ENCODE measurements around the gene MRPL24. TPM values are rescaled to one million over a fixed set of nuclear protein-coding genes. Genes with fewer than 3 reads are reported as not detected.

MRPL24 gene
- total and polyA plus RNA-seq, 9 of the 15 experiments (the other 6 are each of a cell fraction or from before 2014, with no cell fraction given), result 74.3 to 267 (median 113) TPM

DNA sequence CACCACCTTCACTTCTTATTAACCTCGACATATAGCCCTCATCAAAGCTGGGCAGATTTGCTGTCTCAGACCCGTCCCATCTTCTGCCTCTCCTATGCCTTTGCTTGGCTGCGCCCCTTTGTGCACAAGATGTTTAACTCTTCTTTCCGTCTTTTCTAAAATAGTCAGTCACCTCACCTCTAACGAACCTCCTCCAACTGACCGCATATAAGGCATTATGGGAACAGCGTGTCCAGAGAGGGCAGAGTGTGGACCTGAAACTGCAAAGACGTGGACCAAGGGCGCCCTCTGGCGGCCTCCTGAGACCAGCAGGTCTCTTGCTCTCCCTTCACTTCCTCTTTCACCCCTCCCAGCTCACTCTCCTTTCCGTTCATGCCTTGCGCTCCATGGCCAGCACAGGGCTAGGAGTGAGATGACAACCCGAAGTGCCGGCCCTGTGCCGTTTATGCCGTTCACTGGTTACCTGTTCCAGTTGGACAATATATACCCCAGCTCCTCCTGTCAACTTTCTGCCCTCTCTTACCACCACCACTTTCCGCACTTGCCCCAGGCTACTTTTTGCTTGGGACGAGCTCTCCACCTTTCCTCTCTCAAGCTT, 15.1 kb downstream of the MRPL24 start (continued):
- TF ChIP-seq MAFF (IDR thresholded peaks at IDR 0.05; ENCODE audit: low read length) (no peak), ZNF282 (CRISPR knock-in tag; IDR thresholded peaks at IDR 0.05) (no peak), SMARCE1 (IDR thresholded peaks at IDR 0.05) (peak; percentile 43; the same call in 1 of the 2 replicates), PHF8 (IDR thresholded peaks at IDR 0.05; ENCODE audit: borderline replicate concordance, low read length) (no peak), MTA2 (IDR thresholded peaks at IDR 0.05; ENCODE audit: low read depth) (no peak), ZNF699 (CRISPR knock-in tag; IDR thresholded peaks at IDR 0.05; ENCODE audit: insufficient replicate concordance) (no peak), HNRNPL (IDR thresholded peaks at IDR 0.05; ENCODE audit: low read depth, low read length) (no peak), ZC3H11A (IDR thresholded peaks at IDR 0.05; ENCODE audit: low read depth, low read length) (no peak), SNRNP70 (optimal IDR thresholded peaks at IDR 0.05; ENCODE audit: low read depth, low read length) (no peak), MTF1 (CRISPR knock-in tag; IDR thresholded peaks at IDR 0.05; ENCODE audit: borderline replicate concordance) (no peak), BHLHE40 (IDR thresholded peaks at IDR 0.05; ENCODE audit: low read length) (0 out of 2 replicates have a peak, but pooled peaks have one; percentile 6), MTA1 (IDR thresholded peaks at IDR 0.05; ENCODE audit: borderline replicate concordance) (peak; percentile 71), ZNF311 (CRISPR knock-in tag; IDR thresholded peaks at IDR 0.05) (no peak), RBM39 (optimal IDR thresholded peaks at IDR 0.05; ENCODE audit: low read depth, low read length) (no peak)
- TF ChIP-seq, protein P1, sequence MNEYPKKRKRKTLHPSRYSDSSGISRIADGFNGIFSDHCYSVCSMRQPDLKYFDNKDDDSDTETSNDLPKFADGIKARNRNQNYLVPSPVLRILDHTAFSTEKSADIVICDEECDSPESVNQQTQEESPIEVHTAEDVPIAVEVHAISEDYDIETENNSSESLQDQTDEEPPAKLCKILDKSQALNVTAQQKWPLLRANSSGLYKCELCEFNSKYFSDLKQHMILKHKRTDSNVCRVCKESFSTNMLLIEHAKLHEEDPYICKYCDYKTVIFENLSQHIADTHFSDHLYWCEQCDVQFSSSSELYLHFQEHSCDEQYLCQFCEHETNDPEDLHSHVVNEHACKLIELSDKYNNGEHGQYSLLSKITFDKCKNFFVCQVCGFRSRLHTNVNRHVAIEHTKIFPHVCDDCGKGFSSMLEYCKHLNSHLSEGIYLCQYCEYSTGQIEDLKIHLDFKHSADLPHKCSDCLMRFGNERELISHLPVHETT (CRISPR knock-in tag; conservative IDR thresholded peaks at IDR 0.05 in 1 of 2, IDR thresholded peaks at IDR 0.05 in 1 of 2), result no peak
- TF ChIP-seq, protein P2, sequence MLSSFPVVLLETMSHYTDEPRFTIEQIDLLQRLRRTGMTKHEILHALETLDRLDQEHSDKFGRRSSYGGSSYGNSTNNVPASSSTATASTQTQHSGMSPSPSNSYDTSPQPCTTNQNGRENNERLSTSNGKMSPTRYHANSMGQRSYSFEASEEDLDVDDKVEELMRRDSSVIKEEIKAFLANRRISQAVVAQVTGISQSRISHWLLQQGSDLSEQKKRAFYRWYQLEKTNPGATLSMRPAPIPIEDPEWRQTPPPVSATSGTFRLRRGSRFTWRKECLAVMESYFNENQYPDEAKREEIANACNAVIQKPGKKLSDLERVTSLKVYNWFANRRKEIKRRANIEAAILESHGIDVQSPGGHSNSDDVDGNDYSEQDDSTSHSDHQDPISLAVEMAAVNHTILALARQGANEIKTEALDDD (IDR thresholded peaks at IDR 0.05), result 0 out of 2 replicates have a peak, but pooled peaks have one; percentile 14
- TF ChIP-seq, protein P3, sequence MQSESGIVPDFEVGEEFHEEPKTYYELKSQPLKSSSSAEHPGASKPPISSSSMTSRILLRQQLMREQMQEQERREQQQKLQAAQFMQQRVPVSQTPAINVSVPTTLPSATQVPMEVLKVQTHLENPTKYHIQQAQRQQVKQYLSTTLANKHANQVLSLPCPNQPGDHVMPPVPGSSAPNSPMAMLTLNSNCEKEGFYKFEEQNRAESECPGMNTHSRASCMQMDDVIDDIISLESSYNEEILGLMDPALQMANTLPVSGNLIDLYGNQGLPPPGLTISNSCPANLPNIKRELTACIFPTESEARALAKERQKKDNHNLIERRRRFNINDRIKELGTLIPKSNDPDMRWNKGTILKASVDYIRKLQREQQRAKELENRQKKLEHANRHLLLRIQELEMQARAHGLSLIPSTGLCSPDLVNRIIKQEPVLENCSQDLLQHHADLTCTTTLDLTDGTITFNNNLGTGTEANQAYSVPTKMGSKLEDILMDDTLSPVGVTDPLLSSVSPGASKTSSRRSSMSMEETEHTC (IDR thresholded peaks at IDR 0.05), result no peak
- TF ChIP-seq, protein P4, sequence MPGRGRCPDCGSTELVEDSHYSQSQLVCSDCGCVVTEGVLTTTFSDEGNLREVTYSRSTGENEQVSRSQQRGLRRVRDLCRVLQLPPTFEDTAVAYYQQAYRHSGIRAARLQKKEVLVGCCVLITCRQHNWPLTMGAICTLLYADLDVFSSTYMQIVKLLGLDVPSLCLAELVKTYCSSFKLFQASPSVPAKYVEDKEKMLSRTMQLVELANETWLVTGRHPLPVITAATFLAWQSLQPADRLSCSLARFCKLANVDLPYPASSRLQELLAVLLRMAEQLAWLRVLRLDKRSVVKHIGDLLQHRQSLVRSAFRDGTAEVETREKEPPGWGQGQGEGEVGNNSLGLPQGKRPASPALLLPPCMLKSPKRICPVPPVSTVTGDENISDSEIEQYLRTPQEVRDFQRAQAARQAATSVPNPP (IDR thresholded peaks at IDR 0.05; ENCODE audit: borderline replicate concordance, insufficient read depth, insufficient read length), result no peak
- TF ChIP-seq, protein P5, sequence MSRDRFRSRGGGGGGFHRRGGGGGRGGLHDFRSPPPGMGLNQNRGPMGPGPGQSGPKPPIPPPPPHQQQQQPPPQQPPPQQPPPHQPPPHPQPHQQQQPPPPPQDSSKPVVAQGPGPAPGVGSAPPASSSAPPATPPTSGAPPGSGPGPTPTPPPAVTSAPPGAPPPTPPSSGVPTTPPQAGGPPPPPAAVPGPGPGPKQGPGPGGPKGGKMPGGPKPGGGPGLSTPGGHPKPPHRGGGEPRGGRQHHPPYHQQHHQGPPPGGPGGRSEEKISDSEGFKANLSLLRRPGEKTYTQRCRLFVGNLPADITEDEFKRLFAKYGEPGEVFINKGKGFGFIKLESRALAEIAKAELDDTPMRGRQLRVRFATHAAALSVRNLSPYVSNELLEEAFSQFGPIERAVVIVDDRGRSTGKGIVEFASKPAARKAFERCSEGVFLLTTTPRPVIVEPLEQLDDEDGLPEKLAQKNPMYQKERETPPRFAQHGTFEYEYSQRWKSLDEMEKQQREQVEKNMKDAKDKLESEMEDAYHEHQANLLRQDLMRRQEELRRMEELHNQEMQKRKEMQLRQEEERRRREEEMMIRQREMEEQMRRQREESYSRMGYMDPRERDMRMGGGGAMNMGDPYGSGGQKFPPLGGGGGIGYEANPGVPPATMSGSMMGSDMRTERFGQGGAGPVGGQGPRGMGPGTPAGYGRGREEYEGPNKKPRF (IDR thresholded peaks at IDR 0.05; ENCODE audit: low read depth, low read length), result no peak
- TF ChIP-seq, protein P6, sequence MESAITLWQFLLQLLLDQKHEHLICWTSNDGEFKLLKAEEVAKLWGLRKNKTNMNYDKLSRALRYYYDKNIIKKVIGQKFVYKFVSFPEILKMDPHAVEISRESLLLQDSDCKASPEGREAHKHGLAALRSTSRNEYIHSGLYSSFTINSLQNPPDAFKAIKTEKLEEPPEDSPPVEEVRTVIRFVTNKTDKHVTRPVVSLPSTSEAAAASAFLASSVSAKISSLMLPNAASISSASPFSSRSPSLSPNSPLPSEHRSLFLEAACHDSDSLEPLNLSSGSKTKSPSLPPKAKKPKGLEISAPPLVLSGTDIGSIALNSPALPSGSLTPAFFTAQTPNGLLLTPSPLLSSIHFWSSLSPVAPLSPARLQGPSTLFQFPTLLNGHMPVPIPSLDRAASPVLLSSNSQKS (CRISPR knock-in tag; IDR thresholded peaks at IDR 0.05), result no peak
